Left lobe of liver (tissue), 2 donors: ENCODE data around the gene HSH2D. TPM values are rescaled to one million over a fixed set of nuclear protein-coding genes. Genes with fewer than 3 reads are reported as not detected.
A peak's percentile ranks its signal among the peaks of the same experiment; 100 is the strongest.
"Not testable (repeated sequence)": the region's sequence is repeated elsewhere in the genome, so short reads cannot be mapped to it uniquely, and the experiment has no call there.

ENCODE experiments used
- ATAC-seq: fragments of 200-7000 bp; cut with Tn5 transposase; one replicate; pipeline ENCODE4 v1.9.1; 2020; ENCODE audit warnings: mild to moderate bottlenecking, moderate library complexity
- DNase-seq: peaks from one replicate; pipeline ENCODE4 v3.0.0-alpha.2; 2020; ENCODE audit warnings: low spot score
- total RNA-seq: library from RNA; stranded (reverse); gene quantifications from one replicate; pipeline ENCODE4 v1.2.1, GENCODE V29; 2021
- donor health status: DM: no; HTN: no; CAD: no; lungs with moderate emphysema.
- donor health status: DM: no; HTN: yes; CAD: no.

Gene HSH2D
- 0.86 TPM for total RNA-seq

GRCh38 chr19:16143399-16144215 lies at the start of gene HSH2D:
Gene HSH2D, plus strand, starts transcription at chr19:16143685. Its CDS starts 5,066 bp downstream, at chr19:16148751.
- ATAC-seq (peak; percentile 38), DNase-seq (peak; percentile 57)

GRCh38 chr19:16094360-16095070 lies 49.0 kb upstream of the HSH2D start:
- ATAC-seq (peak; percentile 23), DNase-seq (no peak)

- no peak for DNase-seq
- peak; percentile 53 for ATAC-seq
These were observed 48.4 kb upstream of the HSH2D start for GRCh38 chr19:16095071-16095571.

- DNase-seq (no peak), ATAC-seq (no peak)
These were observed 47.1 kb upstream of the HSH2D start for GRCh38 chr19:16096280-16096855.

GRCh38 chr19:16098416-16098768 lies 45.1 kb upstream of the HSH2D start:
- DNase-seq (no peak), ATAC-seq (no peak)

GRCh38 chr19:16098821-16099220 lies 44.7 kb upstream of the HSH2D start:
- DNase-seq: no peak

GRCh38 chr19:16099314-16099965 lies 44.0 kb upstream of the HSH2D start:
- ATAC-seq: not testable (repeated sequence)

More at GRCh38 chr19:16098821-16099220, 44.7 kb upstream of the HSH2D start:
- ATAC-seq: no peak

GRCh38 chr19:16100524-16100923 lies 43.0 kb upstream of the HSH2D start:
- DNase-seq: no peak
- ATAC-seq: no peak

More at GRCh38 chr19:16099314-16099965, 44.0 kb upstream of the HSH2D start:
- not testable (repeated sequence) for DNase-seq

- DNase-seq: no peak
- no peak for ATAC-seq
These were observed 38.8 kb upstream of the HSH2D start for GRCh38 chr19:16104722-16105121.

GRCh38 chr19:16106121-16106520 lies 37.4 kb upstream of the HSH2D start:
- ATAC-seq: no peak
- DNase-seq: no peak

- peak; percentile 92 for ATAC-seq
These were observed 32.2 kb upstream of the HSH2D start, which contains the start of gene RAB8A for GRCh38 chr19:16111160-16111908. Gene RAB8A, plus strand, starts transcription at chr19:16111889. Its CDS starts 13 bp downstream, at chr19:16111902.

GRCh38 chr19:16111909-16112752 lies 31.4 kb upstream of the HSH2D start:
- peak; percentile 28 for ATAC-seq
- peak; percentile 70 for DNase-seq

More at GRCh38 chr19:16111160-16111908, 32.2 kb upstream of the HSH2D start, which contains the start of gene RAB8A:
- DNase-seq: peak; percentile 100

GRCh38 chr19:16112778-16113177 lies 30.7 kb upstream of the HSH2D start:
- no peak for DNase-seq
- no peak for ATAC-seq

- ATAC-seq: no peak
- DNase-seq: no peak
These were observed 29.8 kb upstream of the HSH2D start for GRCh38 chr19:16113727-16114126.

- ATAC-seq (no peak), DNase-seq (no peak)
These were observed 28.0 kb upstream of the HSH2D start for GRCh38 chr19:16115301-16116039.

GRCh38 chr19:16116067-16116466 lies 27.4 kb upstream of the HSH2D start:
- no peak for ATAC-seq
- no peak for DNase-seq

GRCh38 chr19:16117594-16118033 lies 25.9 kb upstream of the HSH2D start:
- no peak for DNase-seq
- no peak for ATAC-seq

GRCh38 chr19:16118489-16119033 lies 24.9 kb upstream of the HSH2D start:
- ATAC-seq (peak; percentile 5), DNase-seq (no peak)
